Upper lobe of left lung (tissue), 4 donors: ENCODE results near the gene GNA14.

Experiments
- CTCF ChIP-seq, 6 experiments: fragments of 450-650 bp in 4 of 6; fragments of 200-600 bp in 2 of 6; sonication (generic) in 2 of 6; IDR thresholded peaks; one replicate each; pipeline ENCODE4 v1.5.1; 2016 to 2019; ENCODE audit warnings: antibody characterized with exemption in 6 of 6
- POLR2A ChIP-seq, 4 donors: fragments of 450-650 bp; IDR thresholded peaks; one replicate each; pipeline ENCODE4 v1.5.1; 2016 to 2017; ENCODE audit warnings: antibody characterized with exemption in 4 of 4, mild to moderate bottlenecking in 2 of 4
- POLR2AphosphoS5 ChIP-seq, 2 donors: sonication (generic); formaldehyde crosslinking; IDR thresholded peaks; one replicate each; pipeline ENCODE4 v1.5.1; 2017; ENCODE audit warnings: antibody characterized with exemption in 2 of 2

DNA sequence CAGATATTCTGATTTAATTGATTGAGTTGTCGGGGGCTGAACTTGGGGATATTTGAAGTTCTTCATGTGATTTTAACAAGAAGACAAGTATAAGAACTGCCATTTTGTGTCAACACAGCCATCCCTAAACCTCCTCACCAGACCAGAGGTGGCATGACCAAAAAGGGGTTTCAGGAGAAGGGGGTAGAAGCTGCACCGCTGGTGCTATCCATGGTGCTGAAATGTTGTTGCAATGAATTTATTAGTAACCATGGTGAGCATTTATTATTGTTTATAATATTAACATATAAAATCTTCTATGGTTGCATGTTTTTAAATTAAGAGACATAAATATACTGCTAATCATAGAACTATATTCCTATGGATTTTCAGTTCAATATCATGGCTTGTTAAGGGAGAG, 72.3 kb downstream of the GNA14 start:
- TF ChIP-seq CTCF (IDR thresholded peaks at IDR 0.05): no peak
- no peak for TF ChIP-seq POLR2AphosphoS5 (IDR thresholded peaks at IDR 0.05)
- TF ChIP-seq POLR2A (IDR thresholded peaks at IDR 0.05): no peak
